ENCODE results near the gene PARP16.
A peak's percentile ranks its signal among the peaks of the same experiment; 100 is the strongest.
"Not testable (repeated sequence)": the region's sequence is repeated elsewhere in the genome, so short reads cannot be mapped to it uniquely, and the experiment has no call there.

PARP16 gene

GRCh38 chr15:65275104-65275727 lies 11.5 kb downstream of the PARP16 start:
- DNase-seq: no peak

GRCh38 chr15:65270811-65271545 lies 15.7 kb downstream of the PARP16 start:
- not testable (repeated sequence) for DNase-seq

GRCh38 chr15:65268411-65268810 lies 18.3 kb downstream of the PARP16 start:
- DNase-seq: no peak

GRCh38 chr15:65266469-65266868 lies 20.2 kb downstream of the PARP16 start:
- DNase-seq: no peak

- no peak for DNase-seq
These were observed 21.7 kb downstream of the PARP16 start for GRCh38 chr15:65264863-65265430.

- no peak for DNase-seq
These were observed 23.4 kb downstream of the PARP16 start for GRCh38 chr15:65263313-65263712.

- DNase-seq: no peak
These were observed 25.7 kb downstream of the PARP16 start for GRCh38 chr15:65260968-65261367.

GRCh38 chr15:65259367-65259797 lies 27.3 kb downstream of the PARP16 start:
- no peak for DNase-seq

GRCh38 chr15:65258375-65259262 lies 28.1 kb downstream of the PARP16 start:
- no peak for DNase-seq

GRCh38 chr15:65255486-65256140 lies 31.1 kb downstream of the PARP16 start:
- DNase-seq: no peak

- DNase-seq: no peak
These were observed 31.9 kb downstream of the PARP16 start for GRCh38 chr15:65254758-65255157.

- no peak for DNase-seq
These were observed 32.3 kb downstream of the PARP16 start for GRCh38 chr15:65254356-65254755.

- DNase-seq: peak; percentile 80
These were observed 37.0 kb downstream of the PARP16 start for GRCh38 chr15:65249641-65250040.

- DNase-seq: no peak
These were observed 38.0 kb downstream of the PARP16 start for GRCh38 chr15:65248511-65249255.

- no peak for DNase-seq
These were observed 39.7 kb downstream of the PARP16 start for GRCh38 chr15:65246939-65247338.

GRCh38 chr15:65246026-65246714 lies 40.5 kb downstream of the PARP16 start:
- no peak for DNase-seq

GRCh38 chr15:65245096-65245856 lies 41.4 kb downstream of the PARP16 start:
- no peak for DNase-seq

GRCh38 chr15:65244638-65245037 lies 42.0 kb downstream of the PARP16 start:
- DNase-seq: no peak

- not testable (repeated sequence) for DNase-seq
These were observed 50.2 kb downstream of the PARP16 start for GRCh38 chr15:65236443-65236842.

- DNase-seq: no peak
These were observed 53.0 kb downstream of the PARP16 start for GRCh38 chr15:65233696-65234095.
